SH-SY5Y (cell line): ENCODE data around the gene MED29.

Experiments used
- GATA2 ChIP-seq: IDR thresholded peaks from 2 replicates; pipeline ENCODE4 v1.6.1; 2011; ENCODE audit warnings: mild to moderate bottlenecking, low read depth, low read length
- GATA3 ChIP-seq: IDR thresholded peaks from 2 replicates; pipeline ENCODE4 v1.6.1; 2011; ENCODE audit warnings: low read depth, mild to moderate bottlenecking, low read length, moderate library complexity

DNA sequence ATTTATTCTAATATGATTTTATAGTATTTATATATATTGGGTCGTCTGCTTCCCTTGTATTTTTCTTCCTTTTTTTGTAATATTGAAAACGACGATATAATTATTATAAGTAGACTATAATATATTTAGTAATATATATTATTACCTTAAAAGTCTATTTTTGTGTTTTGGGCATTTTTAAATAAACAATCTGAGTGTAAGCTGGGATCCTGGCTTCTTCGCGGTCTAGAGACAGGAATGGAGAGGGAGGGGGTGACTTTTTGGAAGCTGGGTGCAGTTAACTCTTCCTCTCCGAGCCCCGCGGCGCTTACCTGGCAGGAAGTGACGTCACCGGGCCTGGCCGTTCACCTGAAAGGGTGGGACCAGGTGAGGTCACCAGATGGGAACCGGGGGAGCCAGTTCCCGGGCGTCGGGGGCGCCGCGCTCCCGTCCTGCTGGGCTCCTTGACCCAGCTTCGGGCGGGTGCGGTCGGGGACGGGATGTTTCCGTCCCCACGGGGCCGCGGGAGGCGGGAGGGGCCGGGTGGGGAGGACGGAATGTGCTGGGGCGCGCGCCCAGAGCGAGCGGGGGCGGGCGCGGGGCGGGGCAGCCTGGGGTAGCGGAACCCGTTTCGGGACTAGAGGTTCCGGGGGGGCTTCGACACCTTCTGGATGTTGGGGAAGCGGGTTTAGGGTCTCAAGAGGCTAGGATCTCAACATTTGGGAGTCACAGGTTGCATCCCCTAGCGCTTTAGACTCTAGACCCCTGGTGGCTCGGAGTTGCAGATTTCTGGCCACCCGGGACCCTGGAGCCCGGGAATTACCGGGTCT is 18.2 kb downstream of the MED29 start:
- no peak for TF ChIP-seq GATA2
- TF ChIP-seq GATA3 = no peak
